ENCODE data around the gene HSP90AA1. TPM values are rescaled to one million over a fixed set of nuclear protein-coding genes. Genes with fewer than 3 reads are reported as not detected.
"Not testable (repeated sequence)": the region's sequence is repeated elsewhere in the genome, so short reads cannot be mapped to it uniquely, and the experiment has no call there.

Gene HSP90AA1
- total RNA-seq (2014; rRNA removed; shearing (Covaris generic)), result 710 and 1,216 TPM in 2 replicates

DNA sequence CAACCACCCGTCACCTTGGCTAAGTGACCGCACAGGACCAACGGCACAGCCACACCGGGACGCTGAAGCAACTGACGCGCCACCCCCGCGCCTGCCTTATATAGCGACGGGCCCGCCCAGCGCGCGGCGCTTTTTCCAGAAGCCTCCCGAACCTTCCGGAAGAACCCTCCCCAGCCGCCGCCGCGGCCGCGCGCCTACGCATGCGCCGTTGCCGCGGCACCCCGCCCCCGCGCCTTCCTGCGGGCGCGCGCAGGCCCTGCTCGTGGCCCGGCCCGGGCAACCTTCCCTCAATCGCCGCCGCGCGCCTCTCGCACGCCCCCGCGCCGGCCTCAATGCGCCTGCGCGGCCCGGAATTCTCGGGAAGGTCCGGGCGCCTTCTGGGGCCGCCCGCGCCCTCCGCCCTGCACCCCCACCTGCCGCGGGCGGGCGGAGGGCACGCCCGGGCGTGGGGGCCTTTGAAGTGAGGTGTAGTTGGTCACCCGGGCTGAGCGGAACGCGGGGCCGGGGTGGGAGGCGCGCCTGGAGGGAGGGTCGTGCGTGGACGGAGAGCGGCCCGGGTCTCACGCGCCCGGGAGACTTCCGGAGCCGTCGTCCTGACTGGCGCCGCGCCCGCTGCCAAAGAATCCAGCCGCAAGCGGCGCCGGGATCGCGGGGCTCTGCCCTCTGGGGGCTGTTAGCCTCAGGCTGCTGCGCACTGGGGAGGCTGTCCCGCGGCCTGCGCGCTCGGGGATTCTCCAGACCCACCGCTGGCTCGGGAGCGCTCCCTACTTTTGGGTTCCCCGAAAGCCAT is at the start of gene HSP90AA1:
HSP90AA1 (minus strand) TSS at position 73 of the 790 bp plus-strand sequence. CDS start 666 bp downstream, outside the sequence.
- DNase-seq (ENCODE audit: low read depth), result peak; percentile 98

DNA sequence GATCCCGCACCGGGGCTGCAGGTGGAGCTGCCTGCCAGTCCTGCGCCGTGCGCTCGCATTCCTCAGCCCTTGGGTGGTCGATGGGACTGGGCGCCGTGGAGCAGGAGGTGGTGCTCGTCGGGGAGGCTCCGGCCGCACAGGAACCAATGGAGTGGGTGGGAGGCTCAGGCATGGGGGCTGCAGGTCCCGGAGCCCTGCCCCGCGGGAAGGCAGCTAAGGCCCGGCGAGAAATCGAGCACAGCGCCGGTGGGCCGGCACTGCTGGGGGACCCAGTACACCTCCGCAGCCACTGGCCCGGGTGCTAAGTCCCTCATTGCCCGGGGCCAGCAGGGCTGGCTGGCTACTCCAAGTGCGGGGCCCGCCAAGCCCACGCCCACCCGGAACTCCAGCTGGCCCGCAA is 48.6 kb upstream of the HSP90AA1 start:
- DNase-seq (ENCODE audit: low read depth), result not testable (repeated sequence)

- DNase-seq (ENCODE audit: low read depth), result not testable (repeated sequence)
Observed at GRCh38 chr14:102134719-102135118, 47.9 kb upstream of the HSP90AA1 start.

GRCh38 chr14:102134021-102134420 is 47.2 kb upstream of the HSP90AA1 start:
- DNase-seq (ENCODE audit: low read depth), result not testable (repeated sequence)

DNA sequence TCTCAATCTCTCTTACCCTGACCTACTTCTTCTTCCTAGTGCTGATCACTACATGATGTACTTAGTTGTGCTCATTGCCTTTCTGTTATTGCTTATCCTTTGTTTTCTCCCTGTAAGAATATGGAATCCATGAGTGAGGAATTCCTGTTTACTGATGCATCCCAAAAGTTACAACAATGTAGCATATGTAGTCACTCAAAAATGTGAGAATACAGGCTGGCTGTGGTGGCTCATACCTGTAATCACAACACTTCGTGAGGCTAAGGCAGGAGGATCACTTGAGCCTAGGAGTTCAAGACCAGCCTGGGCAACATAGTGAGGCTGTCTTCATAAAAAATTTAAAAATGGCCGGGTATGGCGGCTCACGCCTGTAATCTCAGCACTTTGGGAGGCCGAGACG is 44.9 kb upstream of the HSP90AA1 start:
- no peak for DNase-seq (ENCODE audit: low read depth)

- no peak for DNase-seq (ENCODE audit: low read depth)
Observed at GRCh38 chr14:102126807-102127455, 40.1 kb upstream of the HSP90AA1 start.

GRCh38 chr14:102125546-102125945 is 38.7 kb upstream of the HSP90AA1 start:
- no peak for DNase-seq (ENCODE audit: low read depth)

DNA sequence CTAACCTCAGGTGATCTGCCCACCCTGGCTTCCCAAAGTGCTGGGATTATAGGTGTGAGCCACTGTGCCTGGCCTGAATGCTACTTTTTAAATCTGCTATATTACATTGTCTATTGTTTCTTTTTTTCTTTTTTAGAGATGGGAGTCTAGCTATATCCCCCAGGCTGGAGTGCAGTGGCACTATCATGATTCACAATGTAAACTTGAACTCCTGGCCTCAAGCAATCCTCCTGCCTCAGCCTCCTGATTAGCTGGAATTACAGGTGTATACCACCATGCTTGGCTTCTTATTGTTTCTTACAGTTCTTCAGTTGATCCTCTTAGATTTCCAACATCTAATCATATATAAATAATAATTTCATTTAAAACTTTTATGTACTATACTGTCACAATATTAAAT is 37.6 kb upstream of the HSP90AA1 start:
- no peak for DNase-seq (ENCODE audit: low read depth)

GRCh38 chr14:102121567-102121966 is 34.7 kb upstream of the HSP90AA1 start:
- DNase-seq (ENCODE audit: low read depth), result no peak

DNA sequence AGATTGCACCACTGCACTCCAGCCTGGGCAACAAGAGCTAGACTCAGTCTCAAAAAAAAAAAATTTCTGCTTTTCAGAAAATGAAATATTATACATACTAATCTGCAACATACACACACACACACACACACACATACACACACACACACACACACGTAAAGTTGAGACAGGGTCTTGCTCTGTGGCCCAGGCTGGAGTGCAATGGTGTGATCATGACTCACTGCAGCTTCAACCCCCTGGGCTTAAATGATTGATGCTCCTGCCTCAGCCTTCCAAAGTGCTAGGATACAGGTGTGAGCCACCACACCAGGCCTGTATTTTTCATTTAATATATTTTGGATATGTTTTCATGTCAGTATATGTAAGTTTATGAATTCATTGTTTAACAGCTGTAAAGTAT is 34.0 kb upstream of the HSP90AA1 start:
- DNase-seq (ENCODE audit: low read depth), result peak; percentile 11

DNA sequence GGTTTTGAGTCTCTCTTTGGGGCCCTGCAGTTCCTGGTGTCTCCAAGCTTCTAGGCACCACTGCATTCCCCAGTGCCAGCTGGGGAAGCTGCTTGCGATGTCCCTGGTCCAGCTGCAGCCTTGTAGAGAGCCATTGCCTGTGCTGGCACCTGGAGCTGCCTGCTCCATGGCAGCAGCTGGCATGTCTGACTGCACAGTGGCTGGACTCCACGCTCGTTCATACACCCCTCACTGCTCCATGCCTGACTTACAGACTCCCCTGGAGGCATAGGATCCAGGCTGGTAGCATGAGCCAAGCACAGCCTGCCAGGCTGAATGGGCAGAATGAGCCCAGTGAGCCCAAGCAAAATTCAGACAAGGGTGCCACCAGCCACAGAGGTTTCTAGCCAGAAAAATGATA is 31.0 kb upstream of the HSP90AA1 start:
- no peak for DNase-seq (ENCODE audit: low read depth)

- DNase-seq (ENCODE audit: low read depth), result no peak
Observed at GRCh38 chr14:102116361-102117180, 29.7 kb upstream of the HSP90AA1 start.

DNA sequence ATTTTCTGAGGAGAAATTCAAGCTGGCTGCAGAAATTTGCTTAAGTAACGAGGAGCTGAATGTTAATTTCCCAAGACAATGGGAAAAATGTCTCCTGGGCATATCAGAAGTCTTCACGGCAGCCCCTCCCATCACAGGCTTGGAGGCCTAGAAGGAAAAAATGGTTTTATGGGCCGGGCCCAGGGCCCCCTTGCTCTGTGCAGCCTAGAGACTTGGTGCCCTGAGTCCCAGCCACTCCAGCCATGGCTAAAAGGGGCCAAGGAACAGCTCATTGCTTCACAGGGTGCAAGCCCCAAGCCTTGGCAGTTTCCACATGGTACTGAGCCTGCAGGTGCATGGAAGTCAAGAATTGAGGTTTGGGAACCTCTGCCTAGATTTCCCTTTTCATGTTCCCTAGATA is 24.3 kb upstream of the HSP90AA1 start:
- no peak for DNase-seq (ENCODE audit: low read depth)

GRCh38 chr14:102109332-102109731 is 22.5 kb upstream of the HSP90AA1 start:
- not testable (repeated sequence) for DNase-seq (ENCODE audit: low read depth)

DNA sequence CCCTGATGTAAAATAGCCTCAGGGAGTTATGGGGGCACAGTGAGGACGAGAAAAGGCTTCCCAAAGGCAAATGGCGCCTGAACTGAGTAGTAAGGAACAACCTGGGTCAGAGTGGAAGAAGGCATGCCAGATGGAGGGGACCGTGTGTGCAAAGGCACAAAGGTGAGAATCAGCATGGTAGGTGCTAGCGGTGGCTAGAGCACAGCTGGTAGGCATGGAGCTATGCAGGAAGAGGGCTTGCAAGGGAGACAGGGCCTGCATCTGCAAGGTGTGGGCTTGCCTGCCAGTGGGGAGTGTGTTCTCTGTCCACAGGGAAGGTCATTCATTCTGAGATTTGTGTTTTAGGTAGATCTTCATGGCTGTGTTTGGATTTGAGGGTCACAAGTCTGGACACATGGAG is 18.5 kb upstream of the HSP90AA1 start:
- no peak for DNase-seq (ENCODE audit: low read depth)

GRCh38 chr14:102103062-102103695 is 16.3 kb upstream of the HSP90AA1 start:
- DNase-seq (ENCODE audit: low read depth), result no peak

GRCh38 chr14:102097441-102098135 is 10.7 kb upstream of the HSP90AA1 start:
- DNase-seq (ENCODE audit: low read depth), result no peak

DNA sequence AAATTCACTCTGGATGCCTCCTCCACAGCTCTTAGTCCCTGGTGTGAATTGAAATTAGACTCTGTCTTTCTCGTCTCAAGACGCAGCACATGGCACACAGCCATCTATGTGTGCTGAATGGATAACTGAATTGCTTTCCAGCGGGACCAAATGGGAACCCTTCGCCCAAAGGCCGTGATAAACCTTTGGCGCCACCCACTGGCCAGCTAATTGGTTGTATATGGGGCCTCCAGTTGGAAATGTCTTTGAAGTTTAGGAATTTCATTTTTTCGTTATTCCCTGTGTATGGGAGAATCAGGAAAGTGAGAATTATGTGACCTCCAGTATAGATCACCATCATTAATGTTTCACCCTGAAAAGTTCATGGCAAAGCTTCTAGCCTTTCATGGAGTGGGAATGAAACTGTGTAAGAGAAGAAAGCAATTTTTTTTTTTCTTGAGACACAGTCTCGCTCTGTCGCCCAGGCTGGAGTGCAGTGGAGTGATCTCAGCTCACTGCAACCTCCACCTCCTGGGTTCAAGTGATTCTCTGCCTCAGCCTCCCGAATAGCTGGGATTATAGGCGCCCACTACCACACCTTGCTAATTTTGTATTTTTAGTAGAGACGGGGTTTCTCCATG is 9.8 kb upstream of the HSP90AA1 start:
- peak; percentile 77 for DNase-seq (ENCODE audit: low read depth)

DNA sequence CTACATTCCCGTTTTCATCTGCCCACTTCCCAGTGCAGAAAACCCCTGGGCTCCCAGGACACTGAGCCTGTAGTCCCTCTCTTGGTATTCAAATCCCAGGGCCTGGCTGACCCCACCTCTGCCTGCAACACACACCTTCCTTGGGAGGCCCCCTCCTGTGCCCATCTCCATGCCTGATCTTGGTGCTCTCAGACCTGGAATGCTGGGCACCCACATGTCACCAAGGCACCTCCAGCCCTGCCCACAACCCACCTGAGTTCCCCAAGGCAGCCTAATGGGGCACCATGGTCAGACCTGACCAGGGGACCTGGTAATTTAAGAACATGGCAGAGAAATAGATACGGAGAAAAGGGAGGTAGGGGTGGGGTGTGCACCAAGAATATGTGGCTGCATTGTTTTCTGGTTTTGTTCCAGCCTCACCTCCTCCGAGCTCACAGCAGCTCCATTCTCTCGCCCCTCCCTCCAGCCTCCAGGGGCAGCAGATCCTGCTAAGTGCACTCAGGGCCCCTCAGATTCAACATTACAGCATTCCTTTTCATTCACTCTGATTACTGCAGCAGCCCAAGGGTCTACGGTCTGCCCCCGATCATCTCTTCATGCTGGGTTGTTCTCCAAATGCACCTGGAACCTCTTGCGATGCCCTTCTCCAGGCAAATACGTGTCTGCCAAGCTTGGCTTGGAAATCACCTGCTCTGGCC is 9.2 kb upstream of the HSP90AA1 start:
- DNase-seq (ENCODE audit: low read depth), result no peak

GRCh38 chr14:102095231-102095870 is 8.5 kb upstream of the HSP90AA1 start:
- DNase-seq (ENCODE audit: low read depth), result peak; percentile 43

Measured in Daoy (cell line).